Transverse colon (tissue), 4 donors: ENCODE data around the gene NDST3.

Experiments
- CTCF ChIP-seq, 5 experiments: fragments of 200-600 bp in 3 of 5; fragments of 450-650 bp in 2 of 5; sonication (generic) in 3 of 5; IDR thresholded peaks; 1 replicate in 2 of 5; 2 replicates in 3 of 5; pipeline ENCODE4 v1.5.1; 2016 to 2017; ENCODE audit warnings: antibody characterized with exemption in 5 of 5, inconsistent platforms in 3 of 5, mild to moderate bottlenecking in 2 of 5, moderate library complexity in 1 of 5
- POLR2A ChIP-seq: fragments of 450-650 bp; IDR thresholded peaks from one replicate; pipeline ENCODE4 v1.6.1; 2016; ENCODE audit warnings: antibody characterized with exemption, mild to moderate bottlenecking, moderate library complexity
- POLR2AphosphoS5 ChIP-seq, 3 donors: sonication (generic); formaldehyde crosslinking; IDR thresholded peaks; one replicate each; pipeline ENCODE4 v1.6.1; 2016; ENCODE audit warnings: antibody characterized with exemption in 3 of 3

- TF ChIP-seq CTCF (IDR thresholded peaks at IDR 0.05) (no peak), POLR2AphosphoS5 (IDR thresholded peaks at IDR 0.05) (no peak), POLR2A (no peak)
Observed at GRCh38 chr4:117996891-117997290, 37.4 kb upstream of the NDST3 start.
